ENCODE data around the gene HOXC4.

- TF ChIP-seq POLR2A (IDR thresholded peaks at IDR 0.05), result no peak
- TF ChIP-seq, protein P1, sequence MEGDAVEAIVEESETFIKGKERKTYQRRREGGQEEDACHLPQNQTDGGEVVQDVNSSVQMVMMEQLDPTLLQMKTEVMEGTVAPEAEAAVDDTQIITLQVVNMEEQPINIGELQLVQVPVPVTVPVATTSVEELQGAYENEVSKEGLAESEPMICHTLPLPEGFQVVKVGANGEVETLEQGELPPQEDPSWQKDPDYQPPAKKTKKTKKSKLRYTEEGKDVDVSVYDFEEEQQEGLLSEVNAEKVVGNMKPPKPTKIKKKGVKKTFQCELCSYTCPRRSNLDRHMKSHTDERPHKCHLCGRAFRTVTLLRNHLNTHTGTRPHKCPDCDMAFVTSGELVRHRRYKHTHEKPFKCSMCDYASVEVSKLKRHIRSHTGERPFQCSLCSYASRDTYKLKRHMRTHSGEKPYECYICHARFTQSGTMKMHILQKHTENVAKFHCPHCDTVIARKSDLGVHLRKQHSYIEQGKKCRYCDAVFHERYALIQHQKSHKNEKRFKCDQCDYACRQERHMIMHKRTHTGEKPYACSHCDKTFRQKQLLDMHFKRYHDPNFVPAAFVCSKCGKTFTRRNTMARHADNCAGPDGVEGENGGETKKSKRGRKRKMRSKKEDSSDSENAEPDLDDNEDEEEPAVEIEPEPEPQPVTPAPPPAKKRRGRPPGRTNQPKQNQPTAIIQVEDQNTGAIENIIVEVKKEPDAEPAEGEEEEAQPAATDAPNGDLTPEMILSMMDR (IDR thresholded peaks at IDR 0.05), result no peak
Measured at GRCh38 chr12:54035568-54036264, 17.9 kb upstream of the HOXC4 start.
